Stimulated activated naive CD8-positive, alpha-beta T cell treated with anti-CD3 and anti-CD28 coated beads, Interleukin-15, Interleukin-2, amounts not matched to agents 100 ng/mL and 50 ng/mL, for 24 hours (primary cell): ENCODE data around the gene HLA-C.

Experiments used
- H3K27ac Mint-ChIP-seq: one replicate; pipeline ENCODE4 v1.8.0; 2021; ENCODE audit warnings: mild to moderate bottlenecking, mixed read lengths
- H3K27me3 Mint-ChIP-seq: one replicate; pipeline ENCODE4 v1.8.0; 2021; ENCODE audit warnings: mixed read lengths
- H3K36me3 Mint-ChIP-seq: one replicate; pipeline ENCODE4 v1.8.0; 2021; ENCODE audit warnings: low read depth, mixed read lengths
- H3K4me1 Mint-ChIP-seq: one replicate; pipeline ENCODE4 v1.8.0; 2021; ENCODE audit warnings: low read depth, mixed read lengths
- H3K4me3 Mint-ChIP-seq: one replicate; pipeline ENCODE4 v1.8.0; 2021; ENCODE audit warnings: mild to moderate bottlenecking, mixed read lengths
- H3K9me3 Mint-ChIP-seq: one replicate; pipeline ENCODE4 v1.8.0; 2021; ENCODE audit warnings: mixed read lengths

HLA-C gene

GRCh38 chr6:31271641-31272357 is at the start of gene HLA-C:
TSS of gene HLA-C (minus strand) at chr6:31272092. CDS start at chr6:31272071, 21 bp downstream.
- Mint-ChIP-seq H3K36me3 (peaks cover 40% of the 10 kb centered on the region), H3K4me1 (peaks cover 58% of the 10 kb centered on the region), H3K27ac (peak within 1 kb of the TSS; percentile 96)

DNA sequence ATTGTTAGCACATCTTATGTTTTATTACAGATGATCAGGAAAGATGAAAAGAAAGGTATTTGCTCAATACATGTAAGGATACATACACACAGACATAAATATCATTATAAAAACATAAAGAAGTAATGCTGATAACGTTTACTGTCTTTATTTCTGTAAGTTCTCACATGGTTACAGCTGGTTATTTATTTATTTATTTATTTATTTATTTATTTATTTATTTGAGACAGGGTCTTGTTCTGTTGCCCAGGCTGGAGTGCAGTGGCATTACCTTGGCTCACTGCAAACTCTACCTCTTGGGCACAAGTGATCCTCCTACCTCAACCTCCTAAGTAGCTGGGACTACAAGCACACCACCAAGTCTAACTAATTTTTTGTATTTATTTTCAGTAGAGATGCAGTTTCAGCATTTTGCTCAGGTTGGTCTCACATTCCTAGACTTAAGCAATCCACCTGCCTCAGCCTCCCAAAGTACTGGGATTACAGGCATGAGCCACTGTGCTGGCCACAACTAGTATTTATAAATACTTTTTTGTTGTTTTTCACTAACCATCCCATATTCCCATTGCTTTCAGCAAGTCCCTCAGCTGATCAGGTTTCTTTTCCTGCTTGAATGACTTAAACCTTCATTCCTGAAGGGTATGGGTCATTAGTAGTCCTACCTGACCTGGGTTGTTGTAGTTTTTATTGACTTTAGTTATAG is 49.3 kb upstream of the HLA-C start:
- H3K9me3 Mint-ChIP-seq, result peaks cover 10% of the 10 kb centered on the region
- peaks cover 4% of the 10 kb centered on the region for H3K36me3 Mint-ChIP-seq
- no peak overlapping the region for H3K27ac Mint-ChIP-seq
- no peak overlapping the region for H3K4me3 Mint-ChIP-seq
- H3K27me3 Mint-ChIP-seq, result peaks cover 22% of the 10 kb centered on the region
- H3K4me1 Mint-ChIP-seq, result no peaks in the 10 kb centered on the region

More at GRCh38 chr6:31271641-31272357, at the start of gene HLA-C:
- H3K4me3 Mint-ChIP-seq, result peak within 1 kb of the TSS; percentile 92
- no peaks in the 10 kb centered on the region for H3K9me3 Mint-ChIP-seq
- peaks cover 4% of the 10 kb centered on the region for H3K27me3 Mint-ChIP-seq

- Mint-ChIP-seq H3K36me3 (no peaks in the 10 kb centered on the region), H3K4me1 (no peaks in the 10 kb centered on the region), H3K4me3 (no peak overlapping the region), H3K27ac (no peak overlapping the region), H3K9me3 (no peaks in the 10 kb centered on the region), H3K27me3 (peaks cover 2% of the 10 kb centered on the region)
These were observed 45.1 kb upstream of the HLA-C start for GRCh38 chr6:31317036-31317435.

DNA sequence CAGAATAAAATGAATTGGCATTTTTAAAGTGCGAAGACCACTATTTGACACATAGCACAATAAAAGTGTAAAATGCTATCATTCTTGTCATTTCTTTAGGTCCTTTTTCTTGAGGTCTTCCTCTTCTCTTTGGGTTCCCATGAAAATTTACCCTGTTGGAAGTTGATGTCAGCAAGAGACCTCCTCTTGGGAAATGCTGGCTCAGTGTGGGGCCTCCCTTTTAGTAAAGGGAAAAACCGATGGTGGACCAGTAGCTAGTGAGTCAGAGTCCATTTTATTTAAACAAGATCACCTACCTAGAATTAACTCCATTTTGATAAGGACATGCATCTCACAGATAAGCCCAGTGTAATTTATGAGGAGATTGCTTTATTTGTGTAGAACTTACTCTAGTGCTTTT is 37.7 kb upstream of the HLA-C start:
- H3K4me3 Mint-ChIP-seq, result peak overlapping the region; percentile 7

GRCh38 chr6:31308845-31309175 is 36.9 kb upstream of the HLA-C start:
- Mint-ChIP-seq H3K4me1 (peaks cover 6% of the 10 kb centered on the region), H3K27ac (no peak overlapping the region), H3K9me3 (no peaks in the 10 kb centered on the region), H3K36me3 (no peaks in the 10 kb centered on the region), H3K27me3 (peaks cover 10% of the 10 kb centered on the region), H3K4me3 (no peak overlapping the region)

More for the DNA sequence above, 37.7 kb upstream of the HLA-C start:
- H3K9me3 Mint-ChIP-seq, result no peaks in the 10 kb centered on the region
- H3K27ac Mint-ChIP-seq, result no peak overlapping the region
- H3K36me3 Mint-ChIP-seq, result no peaks in the 10 kb centered on the region
- H3K27me3 Mint-ChIP-seq, result peaks cover 10% of the 10 kb centered on the region
- H3K4me1 Mint-ChIP-seq, result peaks cover 6% of the 10 kb centered on the region

GRCh38 chr6:31308050-31308844 is 36.4 kb upstream of the HLA-C start:
- Mint-ChIP-seq H3K27me3 (peaks cover 10% of the 10 kb centered on the region), H3K9me3 (no peaks in the 10 kb centered on the region), H3K4me3 (peak overlapping the region; percentile 62), H3K27ac (no peak overlapping the region), H3K36me3 (no peaks in the 10 kb centered on the region), H3K4me1 (peaks cover 6% of the 10 kb centered on the region)

- peaks cover 10% of the 10 kb centered on the region for H3K27me3 Mint-ChIP-seq
- peaks cover 6% of the 10 kb centered on the region for H3K4me1 Mint-ChIP-seq
- H3K9me3 Mint-ChIP-seq, result no peaks in the 10 kb centered on the region
- H3K4me3 Mint-ChIP-seq, result peak overlapping the region; percentile 17
- H3K27ac Mint-ChIP-seq, result no peak overlapping the region
- H3K36me3 Mint-ChIP-seq, result no peaks in the 10 kb centered on the region
These were observed 35.8 kb upstream of the HLA-C start for GRCh38 chr6:31307669-31308049.

DNA sequence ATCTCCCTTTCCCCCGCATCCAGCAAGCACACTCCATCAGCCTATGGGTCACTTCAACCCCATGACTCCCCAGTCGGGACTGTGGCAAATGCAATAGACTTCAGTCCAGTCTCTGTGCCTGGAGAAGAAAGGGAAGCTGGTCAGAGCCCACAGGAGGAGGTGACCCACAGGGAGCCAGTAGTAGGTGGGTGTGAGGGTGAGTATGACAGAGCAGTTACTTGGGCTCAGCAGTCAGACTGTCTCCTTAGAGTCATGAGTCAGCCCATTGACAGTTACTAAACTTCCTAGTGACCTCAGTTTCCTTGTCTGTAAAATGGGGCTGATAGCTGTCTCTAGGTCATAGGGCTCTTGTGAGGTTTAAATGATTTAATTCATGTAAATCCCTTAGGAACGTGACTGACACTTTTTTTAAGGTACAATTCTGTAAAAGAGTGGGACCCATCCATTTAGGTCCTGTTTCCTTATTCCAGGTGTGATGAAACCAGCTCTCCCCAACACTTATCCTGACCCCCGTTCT is 33.9 kb upstream of the HLA-C start:
- H3K4me3 Mint-ChIP-seq, result no peak overlapping the region
- no peaks in the 10 kb centered on the region for H3K36me3 Mint-ChIP-seq
- H3K9me3 Mint-ChIP-seq, result no peaks in the 10 kb centered on the region
- H3K4me1 Mint-ChIP-seq, result peaks cover 6% of the 10 kb centered on the region
- no peak overlapping the region for H3K27ac Mint-ChIP-seq
- H3K27me3 Mint-ChIP-seq, result peaks cover 15% of the 10 kb centered on the region

DNA sequence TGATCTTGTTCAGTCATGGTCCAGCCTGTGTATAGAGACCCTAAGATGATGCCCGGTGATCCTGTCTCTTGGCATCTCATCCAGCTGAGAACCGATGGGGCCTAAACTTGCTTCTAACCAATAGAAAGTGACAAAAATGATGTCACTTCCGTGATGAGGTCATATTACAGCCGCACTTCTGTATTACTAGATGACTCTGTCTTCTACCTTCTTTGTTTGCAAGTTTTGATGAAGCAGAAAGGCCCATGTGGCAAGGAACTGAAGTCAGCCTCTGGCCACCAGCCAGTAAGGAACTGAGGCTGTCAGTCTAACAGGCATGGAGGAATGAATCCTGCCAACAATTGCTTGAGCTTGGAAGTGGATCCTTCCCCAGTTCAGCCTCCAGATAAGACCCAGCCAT is 32.8 kb upstream of the HLA-C start:
- H3K4me3 Mint-ChIP-seq, result no peak overlapping the region
- H3K36me3 Mint-ChIP-seq, result no peaks in the 10 kb centered on the region
- peaks cover 5% of the 10 kb centered on the region for H3K4me1 Mint-ChIP-seq
- no peak overlapping the region for H3K27ac Mint-ChIP-seq
- no peaks in the 10 kb centered on the region for H3K9me3 Mint-ChIP-seq
- H3K27me3 Mint-ChIP-seq, result peaks cover 15% of the 10 kb centered on the region

- Mint-ChIP-seq H3K4me1 (no peaks in the 10 kb centered on the region), H3K27me3 (peaks cover 23% of the 10 kb centered on the region), H3K27ac (no peak overlapping the region), H3K4me3 (no peak overlapping the region), H3K36me3 (no peaks in the 10 kb centered on the region), H3K9me3 (no peaks in the 10 kb centered on the region)
These were observed 28.9 kb upstream of the HLA-C start for GRCh38 chr6:31300797-31301196.

- Mint-ChIP-seq H3K4me3 (no peak overlapping the region), H3K4me1 (no peaks in the 10 kb centered on the region), H3K27ac (no peak overlapping the region), H3K9me3 (no peaks in the 10 kb centered on the region), H3K27me3 (peaks cover 24% of the 10 kb centered on the region), H3K36me3 (no peaks in the 10 kb centered on the region)
These were observed 28.1 kb upstream of the HLA-C start for GRCh38 chr6:31299947-31300346.

- H3K4me3 Mint-ChIP-seq, result no peak overlapping the region
- H3K27me3 Mint-ChIP-seq, result peaks cover 24% of the 10 kb centered on the region
- H3K36me3 Mint-ChIP-seq, result no peaks in the 10 kb centered on the region
- no peaks in the 10 kb centered on the region for H3K4me1 Mint-ChIP-seq
- H3K27ac Mint-ChIP-seq, result no peak overlapping the region
- no peaks in the 10 kb centered on the region for H3K9me3 Mint-ChIP-seq
These were observed 27.6 kb upstream of the HLA-C start for GRCh38 chr6:31299511-31299910.

DNA sequence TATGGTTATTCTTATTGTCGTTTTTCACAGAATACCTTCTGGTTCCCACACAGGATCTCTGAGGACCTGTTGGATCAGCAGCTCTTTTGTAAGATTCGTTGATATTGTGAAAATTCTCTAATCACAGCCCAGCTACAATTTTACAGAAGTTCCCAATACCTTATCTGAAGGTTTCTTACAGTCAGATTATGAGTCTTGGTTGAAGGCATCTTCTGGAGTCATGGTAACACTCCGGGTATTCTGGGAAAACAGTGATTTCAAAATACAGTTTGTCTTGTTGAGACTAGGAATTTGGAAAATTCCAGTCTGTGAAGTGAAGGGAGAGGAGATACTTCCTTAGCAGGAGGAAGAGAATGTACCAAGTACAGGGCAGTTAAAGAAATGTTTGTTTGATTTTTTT is 22.2 kb upstream of the HLA-C start:
- no peaks in the 10 kb centered on the region for H3K36me3 Mint-ChIP-seq
- no peak overlapping the region for H3K27ac Mint-ChIP-seq
- H3K27me3 Mint-ChIP-seq, result peaks cover 18% of the 10 kb centered on the region
- no peak overlapping the region for H3K4me3 Mint-ChIP-seq
- peaks cover 5% of the 10 kb centered on the region for H3K4me1 Mint-ChIP-seq
- H3K9me3 Mint-ChIP-seq, result no peaks in the 10 kb centered on the region

DNA sequence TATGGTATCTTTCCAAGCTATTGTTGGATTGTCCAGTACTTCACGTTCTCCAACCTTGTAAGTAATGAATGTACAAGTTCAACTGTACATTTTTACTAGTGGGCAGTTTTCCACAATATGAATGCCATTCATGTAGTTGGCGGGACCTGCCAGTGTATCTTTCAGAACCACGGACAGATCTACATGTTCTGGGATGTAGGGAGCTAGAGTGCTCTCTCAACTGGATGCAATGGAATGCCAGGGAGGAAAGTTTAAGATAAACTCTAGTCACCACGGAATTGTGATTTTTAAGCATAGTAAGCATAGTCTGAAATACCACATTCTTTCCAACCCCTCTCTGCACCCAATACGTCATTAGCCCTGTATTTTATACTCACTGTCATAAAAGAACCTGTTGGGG is 21.5 kb upstream of the HLA-C start:
- no peaks in the 10 kb centered on the region for H3K9me3 Mint-ChIP-seq
- no peaks in the 10 kb centered on the region for H3K36me3 Mint-ChIP-seq
- H3K27me3 Mint-ChIP-seq, result peaks cover 17% of the 10 kb centered on the region
- H3K4me1 Mint-ChIP-seq, result peaks cover 6% of the 10 kb centered on the region
- H3K27ac Mint-ChIP-seq, result no peak overlapping the region
- no peak overlapping the region for H3K4me3 Mint-ChIP-seq

DNA sequence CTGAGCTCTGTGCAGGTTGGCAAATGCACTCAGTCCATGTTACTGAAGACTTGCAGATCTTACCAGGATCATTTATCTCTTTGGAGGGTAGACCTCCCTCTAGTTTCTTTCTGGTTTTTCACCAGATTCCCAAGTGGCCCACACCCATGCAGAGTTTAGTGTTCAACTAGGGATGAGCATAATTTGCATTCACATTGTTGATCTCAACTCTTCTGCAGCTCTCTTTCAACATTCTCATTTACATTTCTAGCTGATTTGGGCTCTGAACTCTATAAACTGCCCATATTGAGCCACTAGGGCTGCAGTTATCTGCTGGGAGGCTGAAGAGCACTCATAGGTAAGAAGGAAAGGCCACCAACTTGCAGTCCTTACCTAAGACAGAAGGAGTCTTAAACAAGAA is 17.9 kb upstream of the HLA-C start:
- Mint-ChIP-seq H3K36me3 (no peaks in the 10 kb centered on the region), H3K27ac (no peak overlapping the region), H3K4me3 (no peak overlapping the region), H3K4me1 (peaks cover 6% of the 10 kb centered on the region), H3K9me3 (no peaks in the 10 kb centered on the region), H3K27me3 (peaks cover 3% of the 10 kb centered on the region)
